Fibroblast of peridontal ligament (primary cell): Measurements from ENCODE around the gene RAB3D.
"Not testable (repeated sequence)": the region's sequence is repeated elsewhere in the genome, so short reads cannot be mapped to it uniquely, and the experiment has no call there.

Source experiments
- DNase-seq: peaks from one replicate; pipeline ENCODE4 v3.0.0-alpha.2; 2010; ENCODE audit errors: extremely low read depth

The RAB3D gene

GRCh38 chr19:11365557-11366117, 26.2 kb upstream of the RAB3D start:
- DNase-seq = no peak

GRCh38 chr19:11364935-11365334, 25.5 kb upstream of the RAB3D start:
- no peak for DNase-seq

- DNase-seq = no peak
Observed at GRCh38 chr19:11364296-11364904, 24.9 kb upstream of the RAB3D start.

GRCh38 chr19:11363881-11364280, 24.4 kb upstream of the RAB3D start:
- no peak for DNase-seq

GRCh38 chr19:11361771-11362731, 22.6 kb upstream of the RAB3D start:
- no peak for DNase-seq

- DNase-seq = no peak
Observed at GRCh38 chr19:11361037-11361770, 21.7 kb upstream of the RAB3D start.

GRCh38 chr19:11359421-11359820, 20.0 kb upstream of the RAB3D start:
- DNase-seq = no peak

GRCh38 chr19:11356676-11357550, 17.5 kb upstream of the RAB3D start:
- no peak for DNase-seq

- no peak for DNase-seq
Observed at GRCh38 chr19:11356074-11356397, 16.6 kb upstream of the RAB3D start.

- peak; percentile 78 for DNase-seq
Observed at GRCh38 chr19:11355160-11356073, 16.0 kb upstream of the RAB3D start, which contains the start of gene PLPPR2. Gene PLPPR2, plus strand, starts transcription at chr19:11355432. Its CDS starts 2,242 bp downstream, at chr19:11357674.

GRCh38 chr19:11354102-11354501, 14.6 kb upstream of the RAB3D start:
- not testable (repeated sequence) for DNase-seq

- no peak for DNase-seq
Observed at GRCh38 chr19:11349171-11349570, 9.7 kb upstream of the RAB3D start.

GRCh38 chr19:11347546-11348039, 8.1 kb upstream of the RAB3D start:
- no peak for DNase-seq

GRCh38 chr19:11346104-11346940, 6.9 kb upstream of the RAB3D start, which contains the start of the genes CCDC159 and TMEM205:
Gene CCDC159, plus strand, starts transcription at chr19:11346519. Its CDS starts 88 bp downstream, at chr19:11346607.
Gene TMEM205, minus strand, starts transcription at chr19:11346268. Its CDS starts 649 bp downstream, at chr19:11345619.
- peak; percentile 99 for DNase-seq

- no peak for DNase-seq
Observed at GRCh38 chr19:11345122-11345803, 5.8 kb upstream of the RAB3D start.

GRCh38 chr19:11342429-11342828, 3.0 kb upstream of the RAB3D start:
- no peak for DNase-seq

GRCh38 chr19:11340099-11340467, 626 bp upstream of the RAB3D start:
- DNase-seq = not testable (repeated sequence)
